GM18951 (cell line): Measurements from ENCODE around the gene RFC4.

Experiments used
- POLR2A ChIP-seq: IDR thresholded peaks from 4 replicates; pipeline ENCODE4 v1.6.1; 2011; ENCODE audit warnings: mild to moderate bottlenecking; ENCODE audit not compliant: insufficient read length, insufficient read depth; ENCODE audit errors: extremely low read depth
- in situ Hi-C: fragments of 300-500 bp; cut with MboI; formaldehyde crosslinking; loops from one replicate; pipeline ENCODE4 v1.12.0; 2022; ENCODE audit warnings: low sequenced_read_pairs, mixed read lengths, inconsistent platforms; ENCODE audit not compliant: unreplicated experiment

RFC4 gene

DNA sequence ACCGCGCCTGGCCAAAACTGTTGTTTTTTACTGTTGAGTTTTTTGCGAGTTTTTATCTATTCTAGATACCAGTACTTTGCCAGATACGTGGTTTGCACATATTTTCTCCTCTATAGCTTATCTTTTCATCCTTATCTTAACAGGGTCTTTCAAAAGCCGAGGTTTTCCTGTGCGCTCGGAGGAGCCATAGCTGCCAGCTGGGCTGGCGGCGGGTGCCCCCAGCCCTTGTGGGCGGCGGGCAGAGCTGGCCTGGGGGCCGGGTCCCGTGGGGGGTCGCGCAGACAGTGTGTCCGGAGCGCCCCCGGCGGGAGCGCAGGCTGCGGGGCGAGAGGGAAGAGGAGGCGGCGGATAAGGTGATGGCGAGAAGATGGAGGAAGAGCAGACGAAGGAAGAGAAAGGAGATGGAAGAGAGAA lies 34.0 kb downstream of the RFC4 start:
- in situ Hi-C loops: no loop called here
- no peak for TF ChIP-seq POLR2A

DNA sequence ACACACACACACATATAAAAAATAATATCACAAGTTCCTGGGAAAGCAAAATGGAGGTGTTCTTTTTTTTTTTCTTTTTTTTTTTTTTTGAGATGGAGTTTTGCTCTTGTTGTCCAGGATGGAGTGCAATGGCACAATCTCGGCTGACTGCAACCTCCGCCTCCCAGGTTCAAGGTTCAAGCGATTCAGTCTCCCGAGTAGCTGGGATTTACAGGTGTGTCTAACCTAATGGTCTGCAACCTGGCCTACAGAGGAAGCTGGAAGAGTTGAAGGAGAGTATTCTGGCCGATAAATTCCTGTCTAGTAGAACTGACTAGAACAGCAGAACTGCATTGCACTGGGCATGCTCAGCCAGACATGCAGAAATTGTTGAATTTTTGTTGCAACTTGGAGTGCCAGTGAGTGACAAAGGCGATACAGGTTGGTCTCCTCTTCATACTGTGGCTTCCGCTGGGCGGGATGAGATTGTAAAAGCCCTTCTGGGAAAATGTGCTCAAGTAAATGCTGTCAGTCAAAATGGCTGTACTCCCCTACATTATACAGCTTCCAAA lies 45.3 kb downstream of the RFC4 start:
- in situ Hi-C loops: no loop called here
- TF ChIP-seq POLR2A: no peak

DNA sequence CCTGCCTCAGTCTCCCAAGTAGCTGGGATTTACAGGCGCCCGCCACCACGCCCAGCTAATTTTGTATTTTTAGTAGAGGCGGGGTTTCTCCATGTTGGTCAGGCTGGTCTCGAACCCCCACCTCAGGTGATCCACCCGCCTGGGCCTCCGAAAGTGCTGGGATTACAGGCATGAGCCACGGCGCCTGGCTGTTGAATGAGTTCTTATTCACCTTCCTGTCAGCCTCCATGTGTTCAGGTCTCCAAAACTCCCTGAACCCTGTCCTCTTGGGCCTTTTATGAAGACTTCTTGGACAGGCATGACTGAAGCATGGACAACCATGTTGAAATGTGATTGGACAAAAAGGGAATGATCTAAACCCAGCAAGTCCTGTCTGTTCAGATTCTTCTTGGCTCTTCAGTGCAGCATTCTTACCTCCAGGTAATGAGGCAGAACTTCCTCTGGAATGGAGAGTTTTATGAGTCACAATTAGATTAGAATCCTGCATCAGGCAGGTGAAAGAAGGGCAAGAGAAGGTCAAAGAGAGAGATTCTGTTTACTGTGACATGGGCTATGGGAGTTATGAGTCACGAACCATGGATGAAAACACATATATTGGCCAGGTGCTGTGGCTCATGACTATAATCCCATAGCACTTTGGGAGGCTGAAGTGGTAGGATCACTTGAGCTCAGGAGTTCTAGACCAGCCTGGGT lies 46.0 kb downstream of the RFC4 start:
- TF ChIP-seq POLR2A: no peak
- in situ Hi-C loops: no loop called here

DNA sequence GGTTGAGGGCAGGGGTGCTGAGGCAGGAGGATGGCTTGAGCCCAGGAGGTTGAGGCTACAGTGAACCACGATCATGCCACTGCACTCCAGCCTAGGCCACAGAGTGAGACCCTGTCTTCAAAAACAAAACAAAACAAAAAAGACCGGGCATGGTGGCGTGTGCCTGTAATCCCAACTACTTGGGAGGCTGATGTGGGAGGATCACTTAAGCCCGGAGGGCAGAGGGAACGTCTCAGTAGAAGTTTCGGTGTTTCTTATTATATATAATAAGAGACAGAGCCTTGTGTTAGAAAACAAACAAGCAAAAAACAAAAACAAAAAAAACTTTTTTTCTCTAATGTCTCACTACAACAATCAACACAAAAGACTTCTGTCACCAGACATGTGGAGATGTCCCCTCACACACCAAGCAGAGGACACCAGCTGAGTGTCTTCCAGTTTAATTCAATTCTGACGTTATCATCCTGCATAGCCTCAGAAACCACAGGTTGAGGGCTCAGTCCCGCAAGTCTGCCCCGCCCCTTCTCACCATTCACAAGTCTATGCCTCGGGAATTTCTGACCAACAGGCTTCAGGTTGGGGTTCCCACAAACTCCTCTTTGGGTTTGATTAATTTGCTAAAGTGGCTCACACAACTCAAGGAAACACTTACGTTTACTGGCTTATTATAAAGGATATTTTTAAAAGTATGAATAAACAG lies 46.9 kb downstream of the RFC4 start:
- in situ Hi-C loops: no loop called here
- no peak for TF ChIP-seq POLR2A

DNA sequence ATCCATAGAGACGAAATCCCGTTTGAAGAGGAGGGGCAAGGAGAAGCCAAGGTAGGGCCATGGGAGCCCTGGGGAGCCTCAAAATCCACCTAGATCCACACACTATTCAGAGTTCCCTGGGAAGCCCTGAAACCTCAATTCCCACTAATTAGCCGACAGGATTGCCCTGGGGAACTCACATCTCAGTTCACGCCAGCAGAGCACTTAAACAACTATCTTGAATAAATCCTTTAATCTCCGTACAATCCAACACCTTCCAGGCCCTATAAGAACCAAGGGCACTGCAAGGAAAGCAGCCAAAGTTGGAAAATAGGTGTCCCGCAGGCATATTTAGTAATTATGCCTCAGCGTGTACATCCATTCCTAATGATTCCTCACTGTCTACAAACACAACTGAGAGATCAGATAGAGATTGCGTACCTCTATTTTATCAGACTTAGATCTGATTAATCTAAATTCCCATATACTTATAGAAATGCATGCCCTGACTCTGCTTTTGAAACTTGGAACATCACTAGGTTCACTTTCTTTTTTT lies 48.5 kb downstream of the RFC4 start:
- TF ChIP-seq POLR2A: no peak
- in situ Hi-C loops: no loop called here

DNA sequence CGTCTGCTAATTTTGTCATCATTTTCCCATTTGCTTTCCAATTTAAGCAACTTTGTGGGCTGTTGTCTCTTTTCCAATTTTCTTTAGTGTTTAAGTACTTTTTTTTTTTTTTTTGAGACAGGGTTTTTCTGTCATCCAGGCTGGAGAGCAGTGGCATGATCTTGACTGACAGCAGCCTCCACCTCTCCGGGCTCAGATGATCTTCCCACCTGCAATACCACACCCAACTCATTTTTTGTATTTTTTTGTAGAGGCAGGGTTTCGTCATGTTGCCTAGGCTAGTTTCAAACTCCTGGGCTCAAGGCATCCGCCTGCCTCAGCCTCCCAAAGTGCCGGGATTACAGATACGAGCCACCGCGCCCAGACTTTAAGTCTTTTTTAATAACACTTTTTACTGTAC lies 49.1 kb downstream of the RFC4 start:
- no peak for TF ChIP-seq POLR2A
- in situ Hi-C loops: no loop called here

DNA sequence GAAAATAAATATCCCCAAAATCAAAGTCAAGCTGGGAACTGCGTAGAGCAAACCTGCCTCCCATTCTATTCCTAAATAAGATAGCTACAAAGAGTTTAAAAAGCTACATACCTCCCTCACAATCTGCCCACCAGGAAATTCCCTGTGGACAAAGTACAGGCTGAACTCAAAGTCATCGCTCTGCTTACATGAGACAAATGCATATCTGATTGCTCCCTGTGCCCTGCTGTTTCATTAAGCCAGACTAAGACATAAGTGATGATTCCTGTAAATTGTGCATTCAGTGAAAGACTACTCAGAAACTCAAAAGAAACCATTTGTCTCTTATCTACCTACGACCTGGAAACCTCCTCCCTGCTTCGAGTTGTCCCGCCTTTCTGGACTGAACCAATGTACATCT lies 51.4 kb downstream of the RFC4 start:
- in situ Hi-C loops: no loop called here
- TF ChIP-seq POLR2A: no peak

DNA sequence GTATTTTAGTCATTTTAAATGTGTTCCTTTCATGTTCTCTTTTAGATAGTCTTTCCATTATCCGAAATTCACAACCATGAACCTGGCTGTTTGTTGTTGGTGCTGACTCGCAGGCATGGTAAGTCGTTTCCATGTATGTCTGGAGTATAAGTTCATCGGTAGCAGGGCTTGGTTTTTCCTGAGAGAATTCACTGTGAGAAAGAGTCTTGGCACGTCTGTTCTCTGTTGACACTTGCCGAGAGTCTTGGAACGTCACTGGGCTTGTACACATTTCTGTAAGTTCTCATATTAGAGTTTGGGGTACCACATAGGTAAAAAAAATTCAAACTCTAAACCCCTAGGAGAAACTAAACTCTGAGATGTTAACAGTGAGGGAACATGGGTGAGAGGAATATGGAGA lies 52.3 kb downstream of the RFC4 start:
- in situ Hi-C loops: no loop called here
- TF ChIP-seq POLR2A: no peak

DNA sequence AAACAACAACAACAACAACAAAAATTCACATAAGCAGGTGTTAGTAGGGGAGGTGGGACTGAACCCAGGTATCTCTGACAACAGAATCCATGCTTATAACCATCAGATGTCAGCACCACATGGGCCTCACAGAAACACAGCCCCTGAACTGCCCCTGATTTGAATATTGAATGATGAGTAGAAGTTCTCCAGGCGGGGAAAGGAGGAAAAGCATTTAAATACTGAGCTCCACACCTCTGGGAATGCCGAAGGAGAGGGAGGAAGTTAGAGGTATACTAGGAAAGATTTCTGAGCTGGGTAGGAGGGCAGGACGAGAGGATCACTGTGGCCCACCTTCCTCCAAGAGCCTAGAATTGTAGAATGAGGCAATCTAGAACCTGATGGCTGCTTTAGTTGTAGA lies 54.8 kb downstream of the RFC4 start:
- TF ChIP-seq POLR2A: no peak
- in situ Hi-C loops: no loop called here

DNA sequence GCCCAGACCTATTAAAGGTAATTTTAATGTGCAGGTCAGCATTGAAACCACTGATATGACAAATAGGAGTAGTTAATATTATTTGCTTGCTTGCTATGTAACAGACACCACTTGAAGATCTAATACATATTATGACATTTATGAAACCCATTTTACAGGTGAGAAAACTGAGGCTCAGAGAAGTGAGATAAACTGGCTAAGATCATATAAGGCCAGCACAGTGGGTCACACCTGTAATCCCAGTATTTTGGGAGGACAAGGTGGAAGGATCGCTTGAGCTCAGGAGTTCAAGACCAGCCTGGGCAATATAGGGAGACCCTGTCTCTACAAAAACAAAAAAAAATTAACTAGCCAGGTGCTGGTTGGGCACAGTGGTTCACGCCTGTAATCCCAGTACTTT lies 56.0 kb downstream of the RFC4 start:
- no peak for TF ChIP-seq POLR2A
- in situ Hi-C loops: no loop called here

DNA sequence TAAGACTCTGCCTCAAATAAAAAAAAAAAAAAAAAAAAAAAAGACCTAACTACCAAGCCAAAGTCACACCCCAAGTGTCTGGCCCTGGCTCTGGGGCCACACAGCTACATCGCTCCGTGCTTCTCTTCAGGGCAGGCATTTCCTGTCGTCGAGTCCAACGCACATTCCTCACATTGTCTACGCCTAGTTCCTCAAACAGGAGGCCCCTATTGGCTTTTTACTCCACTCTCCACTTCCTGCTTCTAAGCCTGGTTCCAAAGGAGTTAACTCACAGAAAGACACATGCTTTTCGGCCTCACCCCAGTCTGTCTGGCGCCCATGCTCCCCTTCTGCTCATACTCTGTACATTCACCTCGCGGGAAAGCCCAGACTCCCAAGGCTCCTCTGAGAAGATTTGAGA lies 60.3 kb downstream of the RFC4 start:
- in situ Hi-C loops: no loop called here
- TF ChIP-seq POLR2A: no peak

DNA sequence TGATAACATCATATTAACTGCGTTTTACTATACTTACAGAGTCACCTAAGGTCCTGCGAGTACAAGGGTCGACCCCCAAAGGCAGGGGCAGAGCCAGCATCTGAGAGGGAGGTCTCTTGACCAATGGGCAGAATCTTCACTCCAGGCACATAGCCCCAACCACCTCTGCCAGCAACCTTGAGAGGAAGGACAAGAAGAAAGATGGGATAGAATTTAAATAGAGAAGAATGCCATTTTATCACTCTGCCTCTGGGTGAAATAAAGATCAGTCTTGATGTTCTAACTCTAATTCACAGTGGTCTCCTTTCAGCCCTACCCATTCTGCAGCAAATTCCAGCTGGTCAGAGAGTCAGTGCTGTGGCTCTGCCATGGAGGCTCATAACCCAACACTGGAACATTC lies 62.6 kb downstream of the RFC4 start:
- TF ChIP-seq POLR2A: no peak
- in situ Hi-C loops: no loop called here

DNA sequence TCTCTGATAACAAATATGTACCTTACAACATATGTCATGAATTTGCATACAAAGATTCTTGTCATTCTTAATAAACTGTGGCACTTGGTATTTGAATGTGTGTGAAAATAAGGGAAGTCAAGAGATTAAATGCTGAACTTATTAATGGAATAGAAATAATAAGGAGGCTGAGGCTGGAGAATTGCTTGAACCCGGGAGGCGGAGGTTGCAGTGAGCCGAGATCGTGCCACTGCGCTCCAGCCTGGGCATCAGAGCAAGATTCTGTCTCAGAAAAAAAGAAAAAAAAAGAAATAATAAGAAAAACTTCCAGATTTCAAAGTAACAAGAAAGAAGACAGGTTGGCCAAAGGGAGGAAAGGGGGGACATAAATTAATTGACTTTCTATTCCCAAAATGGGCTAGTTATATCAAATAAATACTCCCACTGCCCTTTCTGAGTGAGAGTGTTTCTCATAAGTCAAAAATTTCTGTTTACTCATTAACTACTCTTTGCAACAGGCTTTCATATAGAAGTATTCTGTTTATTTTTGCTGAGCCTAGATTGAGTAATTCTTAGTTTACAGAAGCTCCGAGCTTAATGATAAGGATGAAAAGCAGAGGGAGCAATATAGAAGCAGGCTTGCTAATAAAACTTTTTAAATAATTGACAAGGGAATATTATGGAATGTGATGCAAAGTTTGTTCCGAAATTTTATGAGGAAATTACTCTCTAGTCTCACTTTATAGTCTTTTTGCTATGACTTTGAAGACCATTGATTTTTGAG lies 63.5 kb downstream of the RFC4 start:
- TF ChIP-seq POLR2A: no peak
- in situ Hi-C loops: no loop called here
